DND-41 (cell line): ENCODE measurements around the gene FBLN7.

Experiments
- ATAC-seq: fragments of 200-7000 bp; cut with Tn5 transposase; 3 replicates; pipeline ENCODE4 v1.9.1; 2021; ENCODE audit warnings: low read depth; ENCODE audit not compliant: insufficient read depth
- DNase-seq: peaks from one replicate; pipeline ENCODE4 v3.0.0-alpha.2; 2020
- H2AFZ ChIP-seq: 2 replicates; pipeline ENCODE4 v1.6.0; 2012; ENCODE audit warnings: low read depth, low read length
- H3K27ac ChIP-seq: 2 replicates; pipeline ENCODE4 v1.5.1; 2012; ENCODE audit warnings: low read length, inconsistent platforms
- H3K27me3 ChIP-seq: fragments of 200-600 bp; sonication (generic); 2 replicates; pipeline ENCODE4 v1.6.0; 2012; ENCODE audit warnings: low read length, mild to moderate bottlenecking, inconsistent platforms; ENCODE audit not compliant: insufficient read depth, poor library complexity
- H3K36me3 ChIP-seq: 2 replicates; pipeline ENCODE4 v1.5.1; 2012; ENCODE audit warnings: low read length, inconsistent platforms; ENCODE audit not compliant: insufficient read depth
- H3K4me1 ChIP-seq: 2 replicates; pipeline ENCODE4 v1.5.1; 2012; ENCODE audit warnings: mild to moderate bottlenecking, low read length; ENCODE audit not compliant: insufficient read depth
- H3K4me2 ChIP-seq: 2 replicates; pipeline ENCODE4 v1.6.0; 2012; ENCODE audit warnings: mild to moderate bottlenecking, moderate library complexity, low read length, inconsistent platforms; ENCODE audit not compliant: insufficient read depth
- H3K4me3 ChIP-seq, 2 experiments: fragments of 200-600 bp in 1 of 2; shearing (Covaris generic) in 1 of 2; 2 replicates each; pipeline ENCODE4 v1.5.1; 2012 to 2016; ENCODE audit warnings: inconsistent platforms in 2 of 2, low read length in 2 of 2, mild to moderate bottlenecking in 2 of 2, low read depth in 1 of 2, moderate library complexity in 1 of 2
- H3K79me2 ChIP-seq: 2 replicates; pipeline ENCODE4 v1.6.0; 2012; ENCODE audit warnings: low read length, inconsistent platforms; ENCODE audit not compliant: insufficient read depth
- H3K9ac ChIP-seq: 2 replicates; pipeline ENCODE4 v1.6.0; 2012; ENCODE audit warnings: low read depth, mild to moderate bottlenecking, inconsistent platforms, low read length, moderate library complexity
- H3K9me3 ChIP-seq: 2 replicates; pipeline ENCODE4 v1.5.1; 2012; ENCODE audit warnings: low read length, moderate library complexity, mild to moderate bottlenecking, inconsistent platforms; ENCODE audit not compliant: insufficient read depth, severe bottlenecking
- H4K20me1 ChIP-seq: 2 replicates; pipeline ENCODE4 v1.6.0; 2012; ENCODE audit warnings: low read length; ENCODE audit not compliant: insufficient read depth
- CTCF ChIP-seq: IDR thresholded peaks from 2 replicates; pipeline ENCODE4 v1.5.1; 2012; ENCODE audit warnings: borderline replicate concordance, low read length, moderate library complexity, mild to moderate bottlenecking; ENCODE audit not compliant: poor library complexity, severe bottlenecking; ENCODE audit errors: extremely low read depth
- EZH2 ChIP-seq: IDR thresholded peaks from 3 replicates; pipeline ENCODE4 v1.6.1; 2012; ENCODE audit warnings: borderline replicate concordance, low read depth, mild to moderate bottlenecking, moderate library complexity, low read length, inconsistent platforms; ENCODE audit not compliant: severe bottlenecking

Gene FBLN7

GRCh38 chr2:112155331-112156151 lies 17.4 kb downstream of the FBLN7 start:
- H3K27ac ChIP-seq: no peak overlapping the region
- peak; percentile 57 for ATAC-seq
- TF ChIP-seq EZH2 (no peak), CTCF (no peak)
- peak; percentile 48 for DNase-seq
- H3K4me1 ChIP-seq: no peaks in the 10 kb centered on the region
- H2AFZ ChIP-seq: no peak overlapping the region
- H3K9ac ChIP-seq: no peak overlapping the region
- no peaks in the 10 kb centered on the region for H3K27me3 ChIP-seq
- no peaks in the 10 kb centered on the region for H3K36me3 ChIP-seq
- no peaks in the 10 kb centered on the region for H3K9me3 ChIP-seq
- H3K4me3 ChIP-seq: no peak overlapping the region
- H3K79me2 ChIP-seq: no peaks in the 10 kb centered on the region
- no peaks in the 10 kb centered on the region for H4K20me1 ChIP-seq
- no peak overlapping the region for H3K4me2 ChIP-seq

GRCh38 chr2:112156152-112156986 lies 18.2 kb downstream of the FBLN7 start:
- Histone ChIP-seq H3K27ac (no peak overlapping the region), H3K4me2 (no peak overlapping the region), H4K20me1 (no peaks in the 10 kb centered on the region), H3K4me1 (no peaks in the 10 kb centered on the region), H3K4me3 (no peak overlapping the region), H3K9ac (no peak overlapping the region), H2AFZ (no peak overlapping the region), H3K27me3 (no peaks in the 10 kb centered on the region), H3K36me3 (no peaks in the 10 kb centered on the region), H3K79me2 (no peaks in the 10 kb centered on the region), H3K9me3 (no peaks in the 10 kb centered on the region)
- DNase-seq: peak; percentile 40
- TF ChIP-seq CTCF: no peak
- no peak for TF ChIP-seq EZH2
- peak; percentile 28; the same call in 1 of the 3 replicates for ATAC-seq

- Histone ChIP-seq H3K9ac (no peak overlapping the region), H3K4me1 (no peaks in the 10 kb centered on the region), H3K36me3 (no peaks in the 10 kb centered on the region), H3K79me2 (no peaks in the 10 kb centered on the region), H3K27me3 (no peaks in the 10 kb centered on the region), H3K4me2 (no peak overlapping the region), H3K4me3 (no peak overlapping the region), H3K9me3 (no peaks in the 10 kb centered on the region), H2AFZ (no peak overlapping the region), H4K20me1 (no peaks in the 10 kb centered on the region), H3K27ac (no peak overlapping the region)
- ATAC-seq (no peak), DNase-seq (no peak)
- no peak for TF ChIP-seq EZH2
- no peak for TF ChIP-seq CTCF
Observed at GRCh38 chr2:112157472-112157871, 19.3 kb downstream of the FBLN7 start.
